K562 (cell line): ENCODE results near the gene MICALL2. TPM values are rescaled to one million over a fixed set of nuclear protein-coding genes. Genes with fewer than 3 reads are reported as not detected.

Source experiments
- CBX1 ChIP-seq: sonication (generic); IDR thresholded peaks from 2 replicates; pipeline ENCODE4 v1.6.1; 2016; ENCODE audit warnings: antibody characterized with exemption, low read depth, mild to moderate bottlenecking
- CTBP1 ChIP-seq: fragments of 450-650 bp; IDR thresholded peaks from 2 replicates; pipeline ENCODE4 v1.6.1; 2016; ENCODE audit warnings: borderline replicate concordance
- NR2C1 ChIP-seq, 2 experiments: fragments of 450-650 bp; IDR thresholded peaks; 2 replicates each; pipeline ENCODE4 v1.6.1; 2017; ENCODE audit warnings: mild to moderate bottlenecking in 2 of 2, antibody characterized with exemption in 1 of 2, inconsistent platforms in 1 of 2, missing compliant biosample characterization in 1 of 2, missing genetic modification characterization in 1 of 2
- REST ChIP-seq, 2 experiments: fragments of 450-650 bp; formaldehyde crosslinking in 1 of 2; IDR thresholded peaks; 2 replicates each; pipeline versions ENCODE4 v1.4.0 to v1.6.1; 2014 to 2020; ENCODE audit warnings: mild to moderate bottlenecking in 2 of 2, borderline replicate concordance in 1 of 2, low read depth in 1 of 2
- TCF3 ChIP-seq: sonication (generic); formaldehyde crosslinking; IDR thresholded peaks from 2 replicates; pipeline ENCODE4 v1.4.0; 2020; ENCODE audit warnings: mild to moderate bottlenecking, missing genetic modification reagents
- ZBTB40 ChIP-seq, 2 experiments: fragments of 450-650 bp in 1 of 2; sonication (generic) in 1 of 2; formaldehyde crosslinking in 1 of 2; IDR thresholded peaks; 2 replicates each; pipeline versions ENCODE4 v1.7.1 to v1.9.0; 2016 to 2022; ENCODE audit warnings: inconsistent platforms in 1 of 2, mild to moderate bottlenecking in 1 of 2, missing genetic modification reagents in 1 of 2
- ZNF239 ChIP-seq: fragments of 250-450 bp; sonication (Bioruptor Pico); IDR thresholded peaks from 2 replicates; pipeline ENCODE4 v1.4.0; 2020; ENCODE audit warnings: mild to moderate bottlenecking
- ZNF583 ChIP-seq: fragments of 250-450 bp; sonication (Bioruptor Pico); IDR thresholded peaks from 2 replicates; pipeline ENCODE4 v1.4.0; 2020
- polyA plus RNA-seq, 8 experiments: library from polyadenylated mRNA; depleted of rRNA in 4 of 8; stranded (reverse) in 5 of 8; unstranded in 3 of 8; fragments of >200 nt; fragmentation: Nextera tagmentation in 2 of 8; fragmentation: Illumina TruSeq in 1 of 8; extraction: Ambion mirVana in 2 of 8; extraction: Trizol in 1 of 8; gene quantifications; 2 replicates each; pipeline versions ENCODE4 v1.2.1 to v1.2.3, GENCODE V29; 2011 to 2014; ENCODE audit warnings: inconsistent platforms in 1 of 8, missing spikeins in 1 of 8
- total RNA-seq, 7 experiments: library from RNA; depleted of rRNA in 6 of 7; stranded (reverse); fragments of >200 nt in 6 of 7; fragmentation: Illumina TruSeq in 2 of 7; extraction: Trizol in 2 of 7; gene quantifications; 2 replicates each; pipeline versions ENCODE4 v1.2.1 to v1.2.3, GENCODE V29; 2011 to 2021; ENCODE audit warnings: low replicate concordance in 1 of 7

MICALL2 gene
- total and polyA plus RNA-seq, 9 of the 15 experiments (the other 6 are each of a cell fraction or from before 2014, with no cell fraction given): 1.8 to 103 (median 17.0) TPM

GRCh38 chr7:1460821-1461645 lies 1.8 kb upstream of the MICALL2 start (continued):
- TF ChIP-seq REST (IDR thresholded peaks at IDR 0.05; ENCODE audit: borderline replicate concordance) (no peak), REST (CRISPR knock-in tag; IDR thresholded peaks at IDR 0.05; ENCODE audit: low read depth) (peak; percentile 22; the same call in 1 of the 2 replicates), ZNF239 (peak; percentile 57), ZBTB40 (IDR thresholded peaks at IDR 0.05) (0 out of 2 replicates have a peak, but pooled peaks have one; percentile 46), ZBTB40 (CRISPR knock-in tag; IDR thresholded peaks at IDR 0.05) (no peak), NR2C1 (IDR thresholded peaks at IDR 0.05) (peak; percentile 60; the same call in 1 of the 2 replicates), NR2C1 (tag; IDR thresholded peaks at IDR 0.05) (peak; percentile 49; the same call in 1 of the 2 replicates), TCF3 (peak; percentile 52), ZNF583 (CRISPR knock-in tag) (peak; percentile 28; the same call in 1 of the 2 replicates), CBX1 (peak; percentile 100), CTBP1 (peak; percentile 43; the same call in 1 of the 2 replicates)
